GM18858 (cell line): ENCODE data around the gene MROH7.

Source experiments
- ATAC-seq: cut with Tn5 transposase; IDR thresholded peaks from one replicate; pipeline ENCODE4 v1.9.1; 2021; ENCODE audit not compliant: unreplicated experiment

MROH7 gene

DNA sequence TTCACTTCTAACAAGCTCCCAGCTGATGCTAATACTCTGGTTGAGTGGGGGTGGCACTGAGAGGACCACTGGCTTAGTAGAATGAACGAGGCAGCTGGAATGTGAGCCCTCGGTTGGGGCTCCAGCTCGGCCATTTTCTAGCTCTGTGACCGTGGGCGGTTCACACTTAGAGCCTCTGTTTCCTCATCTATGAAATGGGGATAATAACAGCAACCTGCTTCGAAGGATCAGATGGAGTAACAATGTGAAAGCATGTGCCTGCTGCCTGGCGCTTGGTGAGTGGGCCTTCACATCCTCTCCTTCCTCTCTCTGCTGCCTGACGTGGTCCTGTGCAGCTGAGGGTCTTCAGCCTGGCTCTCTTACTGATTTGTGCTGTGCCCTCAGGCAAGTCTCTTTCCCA, 53.2 kb downstream of the MROH7 start:
- no peak for ATAC-seq

- ATAC-seq: no peak
Observed at GRCh38 chr1:54695221-54695620, 53.6 kb downstream of the MROH7 start.

DNA sequence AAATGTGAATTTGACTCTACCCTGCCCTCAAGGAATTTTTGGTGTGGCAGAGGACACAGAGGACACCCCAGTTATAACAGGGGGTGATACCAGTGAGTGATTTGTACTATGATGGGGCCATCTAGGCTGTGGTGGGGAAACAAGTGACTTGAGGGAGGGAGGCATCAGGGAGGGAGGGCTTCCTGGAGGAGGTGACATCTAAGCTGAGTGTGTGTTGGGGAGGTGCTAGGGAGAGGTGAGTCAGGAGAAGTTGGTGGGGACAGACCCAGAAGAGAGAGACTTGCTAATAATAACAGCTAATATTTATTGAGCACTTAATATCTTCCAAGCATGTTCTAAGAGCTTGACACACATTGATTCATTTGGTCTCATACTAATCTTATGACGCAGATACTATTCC, 54.2 kb downstream of the MROH7 start:
- ATAC-seq: no peak

- ATAC-seq: no peak
Observed at GRCh38 chr1:54696262-54696661, 54.7 kb downstream of the MROH7 start.

GRCh38 chr1:54697896-54698295, 56.3 kb downstream of the MROH7 start:
- ATAC-seq: no peak

- no peak for ATAC-seq
Observed at GRCh38 chr1:54698346-54698745, 56.8 kb downstream of the MROH7 start.

- no peak for ATAC-seq
Observed at GRCh38 chr1:54699936-54700525, 58.4 kb downstream of the MROH7 start.

- no peak for ATAC-seq
Observed at GRCh38 chr1:54701066-54701465, 59.5 kb downstream of the MROH7 start.

DNA sequence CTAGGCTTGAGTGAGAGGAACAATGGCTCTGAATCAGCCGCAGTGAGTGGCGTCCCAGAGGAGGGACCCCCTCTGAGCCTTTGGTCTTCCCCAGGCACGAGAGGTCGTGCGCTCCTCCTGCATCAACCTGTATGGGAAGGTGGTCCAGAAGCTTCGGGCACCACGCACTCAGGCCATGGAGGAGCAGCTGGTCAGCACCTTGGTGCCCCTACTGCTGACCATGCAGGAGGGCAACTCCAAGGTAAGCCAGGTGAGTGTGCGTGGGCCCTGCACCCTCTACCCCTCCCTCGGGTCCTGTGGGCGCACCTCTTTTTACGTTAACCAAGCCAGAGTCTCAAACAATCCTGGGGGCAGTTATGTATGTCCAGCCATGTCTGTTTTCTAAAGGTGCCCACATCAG, 60.4 kb downstream of the MROH7 start:
- no peak for ATAC-seq

DNA sequence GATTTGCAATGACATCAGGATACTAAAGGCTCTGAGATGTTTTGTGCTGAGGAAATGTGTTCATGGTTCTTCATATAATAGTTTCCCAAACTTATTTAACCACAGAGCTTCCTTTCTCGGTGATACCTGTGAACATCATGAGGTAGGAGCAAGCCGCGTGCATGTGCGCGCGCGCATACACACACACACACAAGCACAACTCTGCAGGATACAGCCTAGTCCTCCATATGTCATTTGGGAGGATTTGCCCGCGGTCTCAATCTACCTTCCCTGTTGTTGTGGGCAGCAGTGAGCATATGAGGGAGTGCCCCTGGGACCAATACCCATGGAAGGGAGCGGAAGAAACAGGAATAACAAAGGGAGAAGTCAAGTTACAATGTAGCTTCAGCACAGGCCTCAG, 61.9 kb downstream of the MROH7 start:
- ATAC-seq: no peak

DNA sequence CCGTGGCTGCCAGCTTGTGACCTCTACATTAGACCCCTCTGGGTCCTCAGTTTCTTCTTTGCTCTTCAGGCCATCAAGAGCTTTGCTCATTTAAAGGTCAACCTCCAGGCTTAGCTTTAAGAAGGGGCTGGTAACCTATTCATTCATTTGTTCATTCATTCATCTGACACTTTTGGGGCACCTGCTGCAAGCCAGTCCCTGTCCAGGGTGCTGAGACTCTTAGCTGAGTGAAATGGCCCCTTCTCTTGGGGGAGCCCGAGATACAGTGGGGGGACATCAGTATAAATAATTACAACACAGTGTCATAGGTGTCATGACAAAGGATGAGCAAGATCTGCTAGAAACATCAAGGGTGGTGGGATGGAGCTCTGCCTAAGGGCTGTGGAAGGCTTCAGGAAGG, 63.6 kb downstream of the MROH7 start:
- ATAC-seq: no peak

DNA sequence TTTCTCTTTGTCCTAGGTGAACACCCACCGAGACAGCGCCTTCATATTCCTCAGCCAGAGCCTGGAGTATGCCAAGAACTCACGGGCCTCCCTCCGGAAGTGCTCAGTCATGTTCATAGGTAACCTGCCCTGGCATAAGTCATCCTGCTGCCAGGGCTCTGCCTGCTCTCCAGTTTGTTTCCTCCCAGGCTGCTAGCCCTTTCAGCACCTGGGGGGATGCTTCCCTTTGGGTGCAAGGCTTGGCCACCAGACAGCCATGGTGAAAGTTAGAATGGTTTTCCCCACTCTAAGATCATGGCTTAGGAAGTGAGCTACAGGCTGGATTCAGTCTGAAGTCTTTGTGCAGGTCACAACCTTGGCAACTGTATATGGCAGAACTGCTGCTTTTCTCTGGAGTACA, 64.8 kb downstream of the MROH7 start:
- no peak for ATAC-seq

GRCh38 chr1:54708385-54708784, 66.8 kb downstream of the MROH7 start:
- no peak for ATAC-seq

GRCh38 chr1:54709547-54710292, 68.1 kb downstream of the MROH7 start:
- ATAC-seq: no peak

DNA sequence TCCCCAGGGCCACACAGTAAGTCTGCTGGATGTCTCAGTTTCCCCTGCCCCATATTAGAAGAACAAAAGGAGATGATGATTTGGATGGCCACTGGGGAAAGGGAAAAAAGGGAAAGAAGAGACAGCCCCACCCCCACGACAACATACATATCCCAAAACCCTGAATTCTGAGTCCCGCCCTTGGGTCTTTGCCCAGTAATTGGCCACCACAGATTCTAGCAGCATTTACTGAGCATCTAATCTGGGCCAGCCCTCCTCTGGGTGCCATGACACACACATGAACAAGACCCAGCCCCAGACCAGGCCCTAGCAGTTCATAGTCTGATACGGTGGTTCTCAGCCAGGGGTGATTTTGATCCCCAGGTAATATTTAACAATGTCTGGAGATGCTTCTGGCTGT, 68.8 kb downstream of the MROH7 start:
- no peak for ATAC-seq

- no peak for ATAC-seq
Observed at GRCh38 chr1:54710841-54711240, 69.3 kb downstream of the MROH7 start.

GRCh38 chr1:54711536-54711935, 70.0 kb downstream of the MROH7 start:
- no peak for ATAC-seq

DNA sequence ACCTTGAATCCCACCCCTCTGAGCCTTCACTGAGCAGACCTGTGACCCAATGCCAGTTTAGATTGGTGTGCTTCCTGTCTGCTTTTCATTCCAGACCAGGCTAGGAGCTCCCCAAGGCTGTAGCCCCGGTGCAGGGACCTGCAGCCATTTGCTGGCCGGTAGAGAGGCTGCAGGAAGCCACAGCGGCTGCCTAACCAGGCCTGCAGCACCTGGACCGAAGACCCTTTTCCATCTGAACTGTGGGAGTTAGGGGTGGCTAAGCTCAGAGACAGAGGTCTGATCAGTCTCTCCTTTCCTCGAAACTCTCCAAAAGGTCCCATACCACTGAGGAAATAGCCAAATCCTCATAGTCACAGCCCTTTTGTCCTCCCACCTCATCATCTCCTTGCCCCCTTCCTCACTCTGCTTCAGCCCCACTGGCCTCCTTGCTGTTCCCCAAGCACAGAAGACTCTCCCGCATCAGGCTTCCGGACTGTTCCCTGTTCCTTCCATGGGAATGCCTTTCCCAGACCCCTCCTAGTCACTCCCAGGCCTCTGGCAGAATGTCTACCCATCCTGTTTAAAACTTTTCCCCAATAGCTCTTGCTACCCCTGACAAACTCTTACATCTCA, 73.4 kb downstream of the MROH7 start:
- no peak for ATAC-seq

DNA sequence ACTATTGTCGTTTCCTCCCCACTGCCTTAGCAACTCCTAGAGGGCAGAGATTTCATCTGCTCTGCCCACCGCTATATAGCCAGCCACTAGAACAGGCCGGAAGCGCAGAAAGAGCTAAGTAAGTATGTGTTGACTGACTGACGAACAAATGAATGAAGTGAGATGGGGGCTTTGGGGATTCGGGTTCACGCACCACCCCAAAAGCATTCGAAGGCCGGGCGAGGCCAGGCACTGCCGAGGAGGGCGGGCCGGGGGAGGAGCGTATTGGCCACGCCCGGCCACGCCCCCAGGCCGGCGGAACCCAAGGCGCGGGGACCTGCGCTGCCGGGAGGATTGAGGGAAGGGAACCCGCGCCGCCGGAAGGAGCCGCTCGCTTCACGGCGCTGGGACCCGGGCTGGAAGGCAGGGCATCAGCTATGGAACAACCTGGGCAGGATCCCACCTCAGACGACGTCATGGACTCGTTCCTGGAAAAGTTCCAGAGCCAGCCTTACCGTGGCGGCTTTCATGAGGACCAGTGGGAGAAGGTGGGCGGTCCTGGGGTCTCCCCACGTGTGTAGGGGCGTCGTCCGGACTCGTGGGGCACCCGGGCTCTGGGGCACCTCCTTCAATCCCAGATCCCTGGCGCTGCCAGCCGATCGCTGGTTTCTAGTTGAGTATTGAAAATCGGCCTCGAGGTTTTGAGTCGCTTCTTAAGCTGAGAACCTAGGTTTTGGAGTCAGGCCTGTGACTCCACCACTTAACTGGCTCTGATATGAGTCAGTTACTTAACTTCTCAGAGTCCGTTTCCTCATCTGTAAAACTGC, 74.1 kb downstream of the MROH7 start, which contains the start of gene TTC4:
TTC4 (plus strand) TSS at position 369 of the 806 bp plus-strand sequence; CDS start at position 417, 48 bp downstream.
- ATAC-seq: peak; percentile 80

DNA sequence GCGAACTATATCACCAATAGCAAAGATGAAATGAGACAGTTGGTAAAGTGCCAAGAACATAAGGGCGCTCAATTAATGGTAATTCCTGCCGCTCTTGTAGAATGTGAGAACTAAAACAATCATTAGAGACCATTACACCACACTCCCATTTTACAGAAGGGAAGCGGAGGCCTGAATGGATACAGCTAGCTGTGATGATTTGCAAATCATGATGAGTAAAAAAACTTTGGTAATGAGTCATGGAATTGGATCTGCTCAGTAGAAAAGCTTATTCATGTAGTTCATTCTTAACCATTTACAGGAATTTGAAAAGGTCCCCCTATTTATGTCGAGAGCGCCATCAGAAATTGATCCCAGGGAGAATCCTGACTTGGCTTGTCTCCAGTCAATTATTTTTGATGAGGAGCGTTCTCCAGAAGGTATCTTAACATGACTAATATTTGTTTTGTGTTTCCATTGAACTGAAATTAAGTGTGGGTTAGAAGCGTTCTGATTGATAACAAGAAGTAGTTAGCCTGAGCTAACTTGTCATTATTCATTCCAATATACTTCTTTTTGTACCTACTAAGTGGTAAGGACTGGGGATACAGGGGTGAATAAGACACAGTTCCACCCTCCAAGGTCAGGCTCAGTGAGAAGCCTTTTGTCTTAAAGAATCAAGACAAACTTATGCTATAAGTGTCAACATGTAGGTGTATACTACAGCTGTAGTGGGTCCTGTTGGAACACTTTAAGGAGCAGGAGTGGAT, 74.9 kb downstream of the MROH7 start:
- no peak for ATAC-seq

GRCh38 chr1:54721719-54722118, 80.1 kb downstream of the MROH7 start:
- ATAC-seq: no peak
